Central memory CD8-positive, alpha-beta T cell (primary cell): Measurements from ENCODE around the gene LAMC2.
"Not testable (repeated sequence)": the region's sequence is repeated elsewhere in the genome, so short reads cannot be mapped to it uniquely, and the experiment has no call there.

Experiments
- ATAC-seq: fragments of 150-1000 bp; cut with Tn5 transposase; replicated peaks from 2 replicates; pipeline ENCODE4 v1.10.0; 2022; ENCODE audit warnings: mild to moderate bottlenecking, moderate FRiP score, moderate number of reproducible peaks; ENCODE audit not compliant: poor library complexity, severe bottlenecking; ENCODE audit errors: extremely low read depth
- DNase-seq, 2 donors: peaks; one replicate each; pipeline ENCODE4 v3.0.0; 2021; ENCODE audit warnings: low spot score in 2 of 2
- H3K27ac Mint-ChIP-seq: one replicate; pipeline ENCODE4 v1.8.0; 2022; ENCODE audit warnings: low read depth, mild to moderate bottlenecking, moderate library complexity, mixed read lengths
- H3K27me3 Mint-ChIP-seq: one replicate; pipeline ENCODE4 v1.8.0; 2022; ENCODE audit warnings: mixed read lengths
- H3K36me3 Mint-ChIP-seq: one replicate; pipeline ENCODE4 v1.8.0; 2022; ENCODE audit warnings: mild to moderate bottlenecking, moderate library complexity, mixed read lengths; ENCODE audit not compliant: insufficient read depth
- H3K4me1 Mint-ChIP-seq: one replicate; pipeline ENCODE4 v1.8.0; 2022; ENCODE audit warnings: mixed read lengths
- H3K4me3 Mint-ChIP-seq: one replicate; pipeline ENCODE4 v1.8.0; 2022; ENCODE audit warnings: mild to moderate bottlenecking, moderate library complexity, mixed read lengths
- H3K9me3 Mint-ChIP-seq: one replicate; pipeline ENCODE4 v1.8.0; 2022; ENCODE audit warnings: mixed read lengths

The LAMC2 gene

GRCh38 chr1:183267646-183268431, 81.8 kb downstream of the LAMC2 start:
- Mint-ChIP-seq H3K27me3 (peaks cover 61% of the 10 kb centered on the region), H3K36me3 (no peaks in the 10 kb centered on the region), H3K9me3 (no peaks in the 10 kb centered on the region), H3K27ac (no peak overlapping the region), H3K4me1 (no peaks in the 10 kb centered on the region), H3K4me3 (no peak overlapping the region)
- no peak for DNase-seq
- ATAC-seq, result no peak

GRCh38 chr1:183270541-183271141, 84.6 kb downstream of the LAMC2 start:
- Mint-ChIP-seq H3K4me3 (no peak overlapping the region), H3K36me3 (peaks cover 2% of the 10 kb centered on the region), H3K27ac (no peak overlapping the region), H3K9me3 (no peaks in the 10 kb centered on the region), H3K4me1 (no peaks in the 10 kb centered on the region), H3K27me3 (peaks cover 38% of the 10 kb centered on the region)
- DNase-seq (no peak), ATAC-seq (no peak)

- H3K9me3 Mint-ChIP-seq, result no peaks in the 10 kb centered on the region
- ATAC-seq (no peak), DNase-seq (no peak)
- peaks cover 22% of the 10 kb centered on the region for H3K27me3 Mint-ChIP-seq
- H3K36me3 Mint-ChIP-seq, result peaks cover 2% of the 10 kb centered on the region
- H3K4me1 Mint-ChIP-seq, result no peaks in the 10 kb centered on the region
- H3K27ac Mint-ChIP-seq, result no peak overlapping the region
- no peak overlapping the region for H3K4me3 Mint-ChIP-seq
Observed at GRCh38 chr1:183272390-183272848, 86.4 kb downstream of the LAMC2 start.

GRCh38 chr1:183273300-183273699, 87.2 kb downstream of the LAMC2 start:
- peaks cover 2% of the 10 kb centered on the region for H3K36me3 Mint-ChIP-seq
- H3K4me3 Mint-ChIP-seq, result no peak overlapping the region
- ATAC-seq, result no peak
- no peaks in the 10 kb centered on the region for H3K9me3 Mint-ChIP-seq
- H3K27ac Mint-ChIP-seq, result no peak overlapping the region
- DNase-seq, result no peak
- no peaks in the 10 kb centered on the region for H3K4me1 Mint-ChIP-seq
- peaks cover 22% of the 10 kb centered on the region for H3K27me3 Mint-ChIP-seq

GRCh38 chr1:183273984-183274383, 87.9 kb downstream of the LAMC2 start:
- not testable (repeated sequence) for H3K4me3 Mint-ChIP-seq, H3K27ac Mint-ChIP-seq, H3K4me1 Mint-ChIP-seq, H3K36me3 Mint-ChIP-seq, H3K9me3 Mint-ChIP-seq, DNase-seq, ATAC-seq
- peaks cover 22% of the 10 kb centered on the region for H3K27me3 Mint-ChIP-seq

- no peak for DNase-seq
- no peaks in the 10 kb centered on the region for H3K4me1 Mint-ChIP-seq
- ATAC-seq, result no peak
- no peaks in the 10 kb centered on the region for H3K9me3 Mint-ChIP-seq
- H3K36me3 Mint-ChIP-seq, result peaks cover 3% of the 10 kb centered on the region
- H3K27ac Mint-ChIP-seq, result no peak overlapping the region
- H3K4me3 Mint-ChIP-seq, result no peak overlapping the region
- peaks cover 22% of the 10 kb centered on the region for H3K27me3 Mint-ChIP-seq
Observed at GRCh38 chr1:183274836-183275235, 88.8 kb downstream of the LAMC2 start.

- H3K27ac Mint-ChIP-seq, result no peak overlapping the region
- H3K4me3 Mint-ChIP-seq, result no peak overlapping the region
- ATAC-seq (no peak), DNase-seq (no peak)
- peaks cover 3% of the 10 kb centered on the region for H3K36me3 Mint-ChIP-seq
- no peaks in the 10 kb centered on the region for H3K4me1 Mint-ChIP-seq
- no peaks in the 10 kb centered on the region for H3K9me3 Mint-ChIP-seq
- H3K27me3 Mint-ChIP-seq, result peaks cover 22% of the 10 kb centered on the region
Observed at GRCh38 chr1:183275322-183275721, 89.3 kb downstream of the LAMC2 start.

- DNase-seq, result no peak
- no peak overlapping the region for H3K4me3 Mint-ChIP-seq
- ATAC-seq, result no peak
- H3K27ac Mint-ChIP-seq, result no peak overlapping the region
- H3K9me3 Mint-ChIP-seq, result no peaks in the 10 kb centered on the region
- H3K36me3 Mint-ChIP-seq, result peaks cover 3% of the 10 kb centered on the region
- peaks cover 22% of the 10 kb centered on the region for H3K27me3 Mint-ChIP-seq
- H3K4me1 Mint-ChIP-seq, result no peaks in the 10 kb centered on the region
Observed at GRCh38 chr1:183276386-183277080, 90.5 kb downstream of the LAMC2 start.

GRCh38 chr1:183277821-183278738, 92.0 kb downstream of the LAMC2 start:
- no peaks in the 10 kb centered on the region for H3K4me1 Mint-ChIP-seq
- H3K4me3 Mint-ChIP-seq, result no peak overlapping the region
- H3K27me3 Mint-ChIP-seq, result peaks cover 28% of the 10 kb centered on the region
- no peaks in the 10 kb centered on the region for H3K9me3 Mint-ChIP-seq
- no peak overlapping the region for H3K27ac Mint-ChIP-seq
- DNase-seq (no peak), ATAC-seq (no peak)
- H3K36me3 Mint-ChIP-seq, result peaks cover 3% of the 10 kb centered on the region

GRCh38 chr1:183278739-183279591, 92.9 kb downstream of the LAMC2 start:
- Mint-ChIP-seq H3K9me3 (no peaks in the 10 kb centered on the region), H3K27ac (no peak overlapping the region), H3K4me3 (no peak overlapping the region), H3K36me3 (peaks cover 1% of the 10 kb centered on the region), H3K4me1 (no peaks in the 10 kb centered on the region), H3K27me3 (peaks cover 37% of the 10 kb centered on the region)
- DNase-seq (no peak), ATAC-seq (no peak)

- Mint-ChIP-seq H3K4me3 (no peak overlapping the region), H3K27ac (no peak overlapping the region), H3K36me3 (peaks cover 1% of the 10 kb centered on the region), H3K4me1 (no peaks in the 10 kb centered on the region), H3K9me3 (no peaks in the 10 kb centered on the region), H3K27me3 (peaks cover 46% of the 10 kb centered on the region)
- ATAC-seq (no peak), DNase-seq (no peak)
Observed at GRCh38 chr1:183279835-183280234, 93.8 kb downstream of the LAMC2 start.
